HEK293 (cell line): ENCODE measurements around the gene ACOT9.

Experiments used
- KLF16 ChIP-seq: fragments of 450-650 bp; formaldehyde crosslinking; IDR thresholded peaks from 2 replicates; pipeline ENCODE4 v1.5.1; 2017; ENCODE audit warnings: missing biosample characterization, missing genetic modification characterization
- PRDM10 ChIP-seq: fragments of 450-650 bp; formaldehyde crosslinking; IDR thresholded peaks from 2 replicates; pipeline ENCODE4 v1.5.1; 2016; ENCODE audit warnings: missing biosample characterization, missing genetic modification characterization
- SCRT1 ChIP-seq: fragments of 450-650 bp; formaldehyde crosslinking; IDR thresholded peaks from 2 replicates; pipeline ENCODE4 v1.5.1; 2016; ENCODE audit warnings: missing biosample characterization, missing genetic modification characterization, borderline replicate concordance
- SP3 ChIP-seq: fragments of 450-650 bp; formaldehyde crosslinking; IDR thresholded peaks from 2 replicates; pipeline ENCODE4 v1.5.1; 2016; ENCODE audit warnings: missing biosample characterization, missing genetic modification characterization
- ZBTB7A ChIP-seq: fragments of 450-650 bp; formaldehyde crosslinking; IDR thresholded peaks from 2 replicates; pipeline ENCODE4 v1.5.1; 2016; ENCODE audit warnings: low read depth, missing biosample characterization, missing genetic modification characterization
- ZNF10 ChIP-seq: fragments of 450-650 bp; formaldehyde crosslinking; IDR thresholded peaks from 2 replicates; pipeline ENCODE4 v1.5.1; 2017; ENCODE audit warnings: missing biosample characterization, missing genetic modification characterization
- ZNF146 ChIP-seq: fragments of 450-650 bp; formaldehyde crosslinking; IDR thresholded peaks from 2 replicates; pipeline ENCODE4 v1.5.1; 2016; ENCODE audit warnings: missing biosample characterization, missing genetic modification characterization
- ZNF16 ChIP-seq: fragments of 450-650 bp; formaldehyde crosslinking; IDR thresholded peaks from 2 replicates; pipeline ENCODE4 v1.5.1; 2016; ENCODE audit warnings: low read depth, missing biosample characterization, missing genetic modification characterization
- ZNF169 ChIP-seq: fragments of 450-650 bp; formaldehyde crosslinking; IDR thresholded peaks from 2 replicates; pipeline ENCODE4 v1.5.1; 2016; ENCODE audit warnings: missing biosample characterization, missing genetic modification characterization
- ZNF175 ChIP-seq: fragments of 450-650 bp; formaldehyde crosslinking; IDR thresholded peaks from 2 replicates; pipeline ENCODE4 v1.5.1; 2016; ENCODE audit warnings: missing biosample characterization, missing genetic modification characterization
- ZNF394 ChIP-seq: fragments of 450-650 bp; formaldehyde crosslinking; IDR thresholded peaks from 2 replicates; pipeline ENCODE4 v1.5.1; 2016; ENCODE audit warnings: missing biosample characterization, missing genetic modification characterization, mild to moderate bottlenecking, moderate library complexity, borderline replicate concordance
- ZNF398 ChIP-seq: fragments of 450-650 bp; formaldehyde crosslinking; IDR thresholded peaks from 2 replicates; pipeline ENCODE4 v1.5.1; 2017; ENCODE audit warnings: missing biosample characterization, missing genetic modification characterization
- ZNF404 ChIP-seq: fragments of 450-650 bp; formaldehyde crosslinking; IDR thresholded peaks from 2 replicates; pipeline ENCODE4 v1.5.1; 2017; ENCODE audit warnings: missing biosample characterization, missing genetic modification characterization
- ZNF423 ChIP-seq: fragments of 450-650 bp; formaldehyde crosslinking; IDR thresholded peaks from 2 replicates; pipeline ENCODE4 v1.5.1; 2016; ENCODE audit warnings: missing biosample characterization, missing genetic modification characterization
- ZNF518A ChIP-seq: fragments of 450-650 bp; formaldehyde crosslinking; conservative IDR thresholded peaks from 2 replicates; pipeline ENCODE4 v1.5.1; 2016; ENCODE audit warnings: low read depth, missing biosample characterization, missing genetic modification characterization
- ZNF529 ChIP-seq: fragments of 450-650 bp; formaldehyde crosslinking; IDR thresholded peaks from 2 replicates; pipeline ENCODE4 v1.5.1; 2017; ENCODE audit warnings: missing genetic modification characterization, missing biosample characterization; ENCODE audit not compliant: insufficient replicate concordance
- ZNF530 ChIP-seq: fragments of 450-650 bp; formaldehyde crosslinking; IDR thresholded peaks from 2 replicates; pipeline ENCODE4 v1.5.1; 2016; ENCODE audit warnings: low read depth, missing biosample characterization, missing genetic modification characterization
- ZNF549 ChIP-seq: fragments of 450-650 bp; IDR thresholded peaks from 2 replicates; pipeline ENCODE4 v1.5.1; 2018; ENCODE audit warnings: missing biosample characterization, missing genetic modification characterization, mild to moderate bottlenecking, inconsistent platforms, moderate library complexity
- ZNF558 ChIP-seq: fragments of 450-650 bp; formaldehyde crosslinking; IDR thresholded peaks from 2 replicates; pipeline ENCODE4 v1.5.1; 2016; ENCODE audit warnings: missing biosample characterization, missing genetic modification characterization
- ZNF621 ChIP-seq: fragments of 450-650 bp; formaldehyde crosslinking; IDR thresholded peaks from 2 replicates; pipeline ENCODE4 v1.5.1; 2017; ENCODE audit warnings: missing biosample characterization, missing genetic modification characterization
- ZNF623 ChIP-seq: fragments of 450-650 bp; formaldehyde crosslinking; IDR thresholded peaks from 2 replicates; pipeline ENCODE4 v1.5.1; 2016; ENCODE audit warnings: missing biosample characterization, missing genetic modification characterization
- ZNF629 ChIP-seq: fragments of 450-650 bp; formaldehyde crosslinking; IDR thresholded peaks from 2 replicates; pipeline ENCODE4 v1.5.1; 2017; ENCODE audit warnings: missing biosample characterization, missing genetic modification characterization
- ZNF639 ChIP-seq: fragments of 450-650 bp; formaldehyde crosslinking; IDR thresholded peaks from 2 replicates; pipeline ENCODE4 v1.5.1; 2016; ENCODE audit warnings: missing biosample characterization, missing genetic modification characterization
- ZNF670 ChIP-seq: fragments of 450-650 bp; formaldehyde crosslinking; IDR thresholded peaks from 2 replicates; pipeline ENCODE4 v1.5.1; 2016; ENCODE audit warnings: missing biosample characterization, missing genetic modification characterization, low read depth
- ZNF76 ChIP-seq: fragments of 450-650 bp; formaldehyde crosslinking; IDR thresholded peaks from 2 replicates; pipeline ENCODE4; 2016; ENCODE audit warnings: low read depth, missing biosample characterization, missing genetic modification characterization, borderline replicate concordance
- ZSCAN4 ChIP-seq: fragments of 450-650 bp; formaldehyde crosslinking; IDR thresholded peaks from 2 replicates; pipeline ENCODE4 v1.5.1; 2017; ENCODE audit warnings: missing biosample characterization, missing genetic modification characterization
- ZXDB ChIP-seq: fragments of 450-650 bp; formaldehyde crosslinking; IDR thresholded peaks from 2 replicates; pipeline ENCODE4 v1.5.1; 2016; ENCODE audit warnings: missing biosample characterization, missing genetic modification characterization

Gene ACOT9

GRCh38 chrX:23784470-23785331 is 41.6 kb upstream of the ACOT9 start (continued):
- TF ChIP-seq ZNF146 (tag by site-specific recombination) (peak; percentile 99), ZNF10 (tag by site-specific recombination) (no peak), ZNF16 (tag by site-specific recombination) (no peak), ZNF621 (tag by site-specific recombination) (no peak), ZNF529 (tag by site-specific recombination) (no peak), ZNF175 (tag by site-specific recombination) (no peak), ZNF423 (no peak), ZNF670 (tag by site-specific recombination) (no peak), ZNF518A (tag by site-specific recombination) (no peak), SCRT1 (tag by site-specific recombination) (no peak), ZSCAN4 (peak; percentile 65), ZBTB7A (tag by site-specific recombination) (no peak), KLF16 (tag by site-specific recombination) (no peak), ZNF623 (tag by site-specific recombination) (no peak), ZNF558 (tag by site-specific recombination) (no peak), PRDM10 (tag by site-specific recombination) (no peak), ZNF629 (tag by site-specific recombination) (peak; percentile 45), ZNF404 (tag by site-specific recombination) (no peak), ZNF394 (tag by site-specific recombination) (no peak), ZNF530 (tag by site-specific recombination) (no peak), ZXDB (no peak), ZNF639 (tag by site-specific recombination) (0 out of 2 replicates have a peak, but pooled peaks have one; percentile 21), ZNF169 (tag by site-specific recombination) (no peak), SP3 (tag by site-specific recombination) (no peak), ZNF549 (tag by site-specific recombination) (no peak), ZNF398 (tag by site-specific recombination) (no peak), ZNF76 (tag by site-specific recombination) (no peak)
